Left lung (tissue), 10 donors: ENCODE results near the gene PKMYT1. TPM values are rescaled to one million over a fixed set of nuclear protein-coding genes. Genes with fewer than 3 reads are reported as not detected.
"Not testable (repeated sequence)": the region's sequence is repeated elsewhere in the genome, so short reads cannot be mapped to it uniquely, and the experiment has no call there.

Experiments used
- ATAC-seq: fragments of 200-7000 bp; cut with Tn5 transposase; one replicate; pipeline ENCODE4 v1.9.1; 2020; ENCODE audit warnings: moderate library complexity
- DNase-seq, 4 donors: peaks; one replicate each; pipeline ENCODE4 v3.0.0-alpha.2; 2013 to 2020
- H3K27ac ChIP-seq, 2 donors: fragments of 200-600 bp; sonication (generic) in 1 of 2; one replicate each; pipeline versions ENCODE4 v1.5.0 to v1.8.0; 2020 to 2021
- H3K27me3 ChIP-seq, 2 donors: fragments of 200-600 bp; sonication (generic) in 1 of 2; one replicate each; pipeline versions ENCODE4 v1.5.0 to v1.8.0; 2020 to 2021
- H3K36me3 ChIP-seq, 2 donors: fragments of 200-600 bp; sonication (generic) in 1 of 2; one replicate each; pipeline versions ENCODE4 v1.5.0 to v1.8.0; 2020 to 2021
- H3K4me1 ChIP-seq, 2 donors: fragments of 200-600 bp; one replicate each; pipeline ENCODE4 v1.8.0; 2021
- H3K4me3 ChIP-seq, 2 donors: fragments of 200-600 bp; sonication (generic) in 1 of 2; one replicate each; pipeline versions ENCODE4 v1.5.0 to v1.8.0; 2020 to 2021; ENCODE audit warnings: mild to moderate bottlenecking in 1 of 2
- H3K9me3 ChIP-seq, 2 donors: fragments of 200-600 bp; sonication (generic) in 1 of 2; one replicate each; pipeline versions ENCODE4 v1.5.0 to v1.8.0; 2020 to 2021
- CTCF ChIP-seq, 2 donors: fragments of 200-600 bp; sonication (generic) in 1 of 2; IDR thresholded peaks; one replicate each; pipeline versions ENCODE4 v1.5.0 to v1.8.0; 2021; ENCODE audit warnings: antibody characterized with exemption in 2 of 2
- intact Hi-C, 2 donors: fragments of 100-400 bp; cut with DNase I; formaldehyde crosslinking; loops; one replicate each; pipeline versions ENCODE4 v1.11.2 to v1.14.2; 2022
- polyA plus RNA-seq, 6 donors: library from polyadenylated mRNA; unstranded; fragments of 120-200 nt; gene quantifications; one replicate each; pipeline ENCODE4 v1.2.1, GENCODE V29; 2013; ENCODE audit not compliant: insufficient read length in 6 of 6
- total RNA-seq, 2 donors: library from RNA; stranded (reverse); fragmentation: NEBNext Ultra II Directional; extraction: Animal tissue kit (Norgen Biotek cat#: 25700); gene quantifications; one replicate each; pipeline ENCODE4 v1.2.1, GENCODE V29; 2021
- donor health status: DM: no; HTN: yes; CAD: no.
- donor health status: DM: no; HTN: no; CAD: no.

PKMYT1 gene
- total and polyA plus RNA-seq, 8 donors = 13.9 to 21.8 (median 17.2) TPM

DNA sequence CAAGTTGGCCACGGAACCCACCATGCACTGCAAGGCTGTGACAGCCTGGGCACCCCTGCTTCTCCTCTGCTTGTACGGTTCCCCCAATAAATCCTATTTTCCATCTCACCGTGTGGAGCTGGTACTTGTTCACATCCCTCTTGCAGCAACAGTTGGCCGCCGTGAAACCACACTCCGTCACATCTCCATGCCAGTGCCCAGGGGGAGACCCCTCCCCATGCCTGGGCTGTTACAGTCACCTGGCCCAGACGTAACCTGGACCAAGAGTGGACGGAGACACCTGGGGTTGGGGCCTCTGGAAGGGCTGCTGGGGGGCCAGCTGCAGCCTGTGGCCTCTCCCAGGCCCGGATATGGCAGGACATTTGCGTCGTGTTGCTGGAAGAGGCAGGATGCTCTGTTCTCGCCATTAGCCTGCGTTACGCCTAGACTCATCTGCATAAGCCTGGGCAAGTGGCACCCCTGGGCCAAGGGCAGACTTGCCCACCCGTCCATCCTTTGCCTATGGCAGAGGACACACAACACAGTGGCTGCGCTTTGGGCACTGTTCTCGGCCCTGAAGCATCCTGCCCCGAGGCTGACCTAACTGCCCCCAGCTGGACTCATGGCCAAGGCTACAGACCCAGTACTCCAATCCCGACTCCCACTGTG, 30.4 kb downstream of the PKMYT1 start:
- Histone ChIP-seq H3K36me3 (peaks cover 0 to 22% of the 10 kb centered on the region in 2 donors), H3K4me3 (no peak overlapping the region), H3K4me1 (no peaks in the 10 kb centered on the region), H3K27ac (no peak overlapping the region), H3K9me3 (no peaks in the 10 kb centered on the region), H3K27me3 (peaks cover under 1 to 15% of the 10 kb centered on the region in 2 donors)
- no peak for ATAC-seq
- intact Hi-C loops = no loop called here
- TF ChIP-seq CTCF (IDR thresholded peaks at IDR 0.05) = no peak
- no peak for DNase-seq

DNA sequence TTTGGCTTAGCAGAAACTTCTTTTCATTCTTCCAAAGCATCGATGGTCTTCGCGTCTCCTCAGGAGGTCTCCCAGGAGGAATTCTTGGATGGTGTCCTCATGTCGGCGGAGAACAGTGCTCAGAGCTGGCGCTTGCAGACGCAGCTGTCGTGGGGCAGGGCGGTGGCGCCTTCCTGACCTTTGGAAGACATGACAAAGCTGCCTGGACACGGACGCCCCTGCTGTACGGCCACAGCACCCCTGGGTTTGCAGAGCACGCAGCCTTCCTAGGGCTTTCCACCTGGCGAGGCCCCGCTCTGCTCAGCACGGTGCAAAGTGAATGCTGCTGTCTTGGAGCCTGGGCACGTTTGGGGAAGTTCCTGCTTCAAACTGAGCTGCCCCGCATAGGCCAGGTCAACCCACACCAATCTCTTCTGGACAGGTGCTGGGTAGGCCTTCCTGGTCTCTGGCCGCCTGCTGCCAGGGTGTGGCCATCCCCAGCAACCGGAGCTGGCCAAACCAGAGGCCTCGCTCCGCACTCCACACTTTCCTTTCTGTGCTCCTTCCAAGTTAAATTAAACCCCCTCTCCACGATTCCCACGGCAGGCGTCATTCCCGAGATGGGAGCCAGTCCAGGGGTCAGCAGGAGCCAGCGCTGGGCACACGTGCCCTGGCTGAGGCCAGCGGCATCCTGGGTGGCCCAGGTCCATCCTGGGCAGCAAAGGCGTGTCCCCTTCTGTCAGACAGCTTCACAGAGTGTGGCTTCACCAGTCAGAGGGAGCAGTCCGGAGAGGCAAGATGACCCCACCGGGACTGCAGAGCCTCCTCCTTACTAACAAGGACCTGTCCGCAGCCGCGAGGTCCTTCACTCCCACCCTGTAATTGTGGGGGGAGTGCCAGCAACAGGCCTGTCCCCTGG, 31.2 kb downstream of the PKMYT1 start:
- ATAC-seq = no peak
- peaks cover 0 to 27% of the 10 kb centered on the region in 2 donors for H3K36me3 ChIP-seq
- DNase-seq = no peak
- no peak overlapping the region for H3K27ac ChIP-seq
- intact Hi-C loops = no loop called here
- no peaks in the 10 kb centered on the region for H3K4me1 ChIP-seq
- peaks cover 0 to 7% of the 10 kb centered on the region in 2 donors for H3K27me3 ChIP-seq
- H3K4me3 ChIP-seq = no peak overlapping the region
- no peak for TF ChIP-seq CTCF (IDR thresholded peaks at IDR 0.05)
- H3K9me3 ChIP-seq = no peaks in the 10 kb centered on the region

- Histone ChIP-seq H3K36me3 (peaks cover 0 to 50% of the 10 kb centered on the region in 2 donors), H3K27me3 (no peaks in the 10 kb centered on the region), H3K27ac (no peak overlapping the region), H3K4me3 (no peak overlapping the region), H3K4me1 (no peaks in the 10 kb centered on the region), H3K9me3 (no peaks in the 10 kb centered on the region)
- TF ChIP-seq CTCF (IDR thresholded peaks at IDR 0.05) = no peak
- no peak for DNase-seq
- ATAC-seq = no peak
- intact Hi-C loops = no loop called here
Measured at GRCh38 chr16:2946649-2947048, 33.6 kb downstream of the PKMYT1 start.

DNA sequence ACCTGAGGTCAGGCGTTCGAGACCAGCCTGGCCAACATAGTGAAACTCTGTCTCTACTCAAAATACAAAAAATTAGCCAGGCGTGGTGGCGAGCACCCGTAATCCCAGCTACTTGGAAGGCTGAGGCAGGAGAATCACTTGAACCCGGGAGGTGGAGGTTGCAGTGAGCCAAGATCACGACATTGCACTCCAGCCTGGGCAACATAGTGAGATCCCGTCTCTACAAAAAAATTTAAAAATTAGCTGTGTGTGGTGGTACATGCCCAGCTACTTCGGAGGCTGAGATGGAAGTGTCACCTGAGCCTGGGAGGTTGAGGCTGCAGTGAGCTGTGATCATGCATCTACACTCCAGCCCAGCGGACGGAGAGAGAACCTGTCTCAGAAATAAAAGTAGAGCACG, 36.5 kb downstream of the PKMYT1 start:
- H3K4me1 ChIP-seq, intact Hi-C loops, DNase-seq, ATAC-seq, H3K9me3 ChIP-seq, H3K27me3 ChIP-seq, H3K27ac ChIP-seq, H3K4me3 ChIP-seq: not testable (repeated sequence)
- H3K36me3 ChIP-seq = peaks cover 0 to 58% of the 10 kb centered on the region in 2 donors

DNA sequence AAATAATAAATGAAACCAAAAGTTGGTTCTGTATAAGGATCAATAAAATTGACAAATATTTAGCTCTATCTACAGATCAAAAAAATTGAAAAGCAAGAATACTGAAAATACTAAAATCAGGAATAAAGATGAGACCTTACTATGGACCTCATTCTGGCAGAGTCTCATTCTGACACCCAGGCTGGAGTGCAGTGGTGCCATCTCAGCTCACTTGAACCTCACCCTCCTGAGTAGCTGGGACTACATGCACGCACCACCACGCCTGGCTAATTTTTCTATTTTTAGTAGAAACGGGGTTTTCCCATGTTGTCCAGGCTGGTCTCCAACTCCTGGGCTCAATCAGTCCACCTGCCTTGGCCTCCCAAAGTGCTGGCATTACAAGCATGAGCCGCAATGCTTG, 38.2 kb downstream of the PKMYT1 start:
- H3K9me3 ChIP-seq = no peaks in the 10 kb centered on the region
- no peak overlapping the region for H3K4me3 ChIP-seq
- peaks cover 0 to 73% of the 10 kb centered on the region in 2 donors for H3K36me3 ChIP-seq
- intact Hi-C loops = no loop called here
- no peaks in the 10 kb centered on the region for H3K27me3 ChIP-seq
- DNase-seq (no peak), ATAC-seq (no peak)
- no peak for TF ChIP-seq CTCF (IDR thresholded peaks at IDR 0.05)
- no peaks in the 10 kb centered on the region for H3K4me1 ChIP-seq
- H3K27ac ChIP-seq = no peak overlapping the region
